GM21528 (cell line): ENCODE data around the gene SERINC2.

Experiments used
- ATAC-seq: cut with Tn5 transposase; IDR thresholded peaks from one replicate; pipeline ENCODE4 v1.9.1; 2021; ENCODE audit warnings: mild to moderate bottlenecking, moderate library complexity; ENCODE audit not compliant: unreplicated experiment, low FRiP score

The SERINC2 gene

GRCh38 chr1:31410871-31411270 lies 2.1 kb upstream of the SERINC2 start:
- no peak for ATAC-seq

GRCh38 chr1:31412205-31412604 lies 808 bp upstream of the SERINC2 start:
- no peak for ATAC-seq

- ATAC-seq = no peak
Observed at GRCh38 chr1:31413405-31414001, 490 bp downstream of the SERINC2 start.

GRCh38 chr1:31414980-31415370 lies 2.0 kb downstream of the SERINC2 start:
- no peak for ATAC-seq

GRCh38 chr1:31415658-31416057 lies 2.6 kb downstream of the SERINC2 start:
- no peak for ATAC-seq

- no peak for ATAC-seq
Observed at GRCh38 chr1:31416101-31416736, 3.2 kb downstream of the SERINC2 start.

- no peak for ATAC-seq
Observed at GRCh38 chr1:31417148-31417547, 4.1 kb downstream of the SERINC2 start.

- ATAC-seq = no peak
Observed at GRCh38 chr1:31418626-31419323, 5.8 kb downstream of the SERINC2 start.

- no peak for ATAC-seq
Observed at GRCh38 chr1:31420716-31421115, 7.7 kb downstream of the SERINC2 start.

GRCh38 chr1:31421371-31422040 lies 8.5 kb downstream of the SERINC2 start:
- ATAC-seq = no peak

- no peak for ATAC-seq
Observed at GRCh38 chr1:31422505-31423319, 9.7 kb downstream of the SERINC2 start.

- ATAC-seq = peak; percentile 75
Observed at GRCh38 chr1:31423418-31423947, 10.5 kb downstream of the SERINC2 start.

- no peak for ATAC-seq
Observed at GRCh38 chr1:31424568-31424967, 11.6 kb downstream of the SERINC2 start.

- ATAC-seq = no peak
Observed at GRCh38 chr1:31425301-31426081, 12.5 kb downstream of the SERINC2 start.

- no peak for ATAC-seq
Observed at GRCh38 chr1:31426249-31426922, 13.4 kb downstream of the SERINC2 start.

GRCh38 chr1:31427322-31427721 lies 14.3 kb downstream of the SERINC2 start:
- no peak for ATAC-seq

- ATAC-seq = no peak
Observed at GRCh38 chr1:31428436-31429221, 15.6 kb downstream of the SERINC2 start.

- ATAC-seq = no peak
Observed at GRCh38 chr1:31429583-31429982, 16.6 kb downstream of the SERINC2 start.
